Brain microvascular endothelial cell (primary cell): Measurements from ENCODE around the gene PLA2G2F.

Experiments used
- DNase-seq: peaks from one replicate; pipeline ENCODE4 v3.0.0-alpha.2; 2020
- H3K27ac ChIP-seq: fragments of 250-450 bp; sonication (Bioruptor Pico); 2 replicates; pipeline ENCODE4 v1.5.1; 2020; ENCODE audit warnings: mild to moderate bottlenecking, moderate library complexity
- H3K27me3 ChIP-seq: fragments of 250-450 bp; sonication (Bioruptor Pico); replicated peaks from 2 replicates; pipeline ENCODE4 v1.5.1; 2020; ENCODE audit warnings: mild to moderate bottlenecking
- H3K36me3 ChIP-seq: fragments of 250-450 bp; sonication (Bioruptor Pico); replicated peaks from 2 replicates; pipeline ENCODE4 v1.5.1; 2020; ENCODE audit warnings: mild to moderate bottlenecking
- H3K4me3 ChIP-seq: 2 replicates; pipeline ENCODE4 v1.5.1; 2011; ENCODE audit warnings: low read depth, mild to moderate bottlenecking, control low read depth, low read length, moderate library complexity
- in situ Hi-C: cut with HindIII; loops from 2 replicates; pipeline ENCODE4 v1.10.0; 2017; ENCODE audit warnings: low sequenced_read_pairs, low pct_ligation_motif_present
- TF ChIP-seq, protein P1 (sequence below): IDR thresholded peaks from 2 replicates; pipeline ENCODE4 v1.5.1; 2011; ENCODE audit warnings: low read depth, mild to moderate bottlenecking, moderate library complexity, low read length, control low read depth, inconsistent platforms; ENCODE audit errors: missing control alignments

The PLA2G2F gene

DNA sequence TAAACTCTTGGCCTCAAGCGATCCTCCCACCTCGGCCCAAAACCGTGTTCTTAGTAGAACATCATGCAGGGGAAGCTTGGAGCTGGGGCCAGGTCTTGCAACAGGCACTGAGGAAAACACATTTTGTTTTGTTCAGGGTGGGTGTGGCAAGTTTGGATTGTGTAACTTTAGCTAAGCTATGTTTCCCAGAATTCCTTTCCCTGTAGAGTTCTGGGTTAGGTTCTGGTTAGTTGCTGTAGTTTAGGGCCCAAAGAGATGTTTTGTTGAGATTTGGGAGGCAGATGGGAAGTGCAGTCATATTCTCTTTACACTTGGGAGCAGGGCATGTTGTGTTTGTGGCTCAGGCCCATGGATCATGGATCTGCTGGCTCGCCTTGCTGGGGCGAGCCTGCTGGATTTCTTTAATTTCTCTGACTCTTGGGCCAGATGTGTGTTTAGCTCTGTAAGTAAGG is 45.2 kb upstream of the PLA2G2F start:
- DNase-seq = no peak
- Histone ChIP-seq H3K4me3 (no peak overlapping the region), H3K36me3 (no peaks in the 10 kb centered on the region), H3K27me3 (peaks cover 2% of the 10 kb centered on the region), H3K27ac (no peak overlapping the region)
- in situ Hi-C loops = no loop called here
- TF ChIP-seq, protein P1, sequence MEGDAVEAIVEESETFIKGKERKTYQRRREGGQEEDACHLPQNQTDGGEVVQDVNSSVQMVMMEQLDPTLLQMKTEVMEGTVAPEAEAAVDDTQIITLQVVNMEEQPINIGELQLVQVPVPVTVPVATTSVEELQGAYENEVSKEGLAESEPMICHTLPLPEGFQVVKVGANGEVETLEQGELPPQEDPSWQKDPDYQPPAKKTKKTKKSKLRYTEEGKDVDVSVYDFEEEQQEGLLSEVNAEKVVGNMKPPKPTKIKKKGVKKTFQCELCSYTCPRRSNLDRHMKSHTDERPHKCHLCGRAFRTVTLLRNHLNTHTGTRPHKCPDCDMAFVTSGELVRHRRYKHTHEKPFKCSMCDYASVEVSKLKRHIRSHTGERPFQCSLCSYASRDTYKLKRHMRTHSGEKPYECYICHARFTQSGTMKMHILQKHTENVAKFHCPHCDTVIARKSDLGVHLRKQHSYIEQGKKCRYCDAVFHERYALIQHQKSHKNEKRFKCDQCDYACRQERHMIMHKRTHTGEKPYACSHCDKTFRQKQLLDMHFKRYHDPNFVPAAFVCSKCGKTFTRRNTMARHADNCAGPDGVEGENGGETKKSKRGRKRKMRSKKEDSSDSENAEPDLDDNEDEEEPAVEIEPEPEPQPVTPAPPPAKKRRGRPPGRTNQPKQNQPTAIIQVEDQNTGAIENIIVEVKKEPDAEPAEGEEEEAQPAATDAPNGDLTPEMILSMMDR = no peak

DNA sequence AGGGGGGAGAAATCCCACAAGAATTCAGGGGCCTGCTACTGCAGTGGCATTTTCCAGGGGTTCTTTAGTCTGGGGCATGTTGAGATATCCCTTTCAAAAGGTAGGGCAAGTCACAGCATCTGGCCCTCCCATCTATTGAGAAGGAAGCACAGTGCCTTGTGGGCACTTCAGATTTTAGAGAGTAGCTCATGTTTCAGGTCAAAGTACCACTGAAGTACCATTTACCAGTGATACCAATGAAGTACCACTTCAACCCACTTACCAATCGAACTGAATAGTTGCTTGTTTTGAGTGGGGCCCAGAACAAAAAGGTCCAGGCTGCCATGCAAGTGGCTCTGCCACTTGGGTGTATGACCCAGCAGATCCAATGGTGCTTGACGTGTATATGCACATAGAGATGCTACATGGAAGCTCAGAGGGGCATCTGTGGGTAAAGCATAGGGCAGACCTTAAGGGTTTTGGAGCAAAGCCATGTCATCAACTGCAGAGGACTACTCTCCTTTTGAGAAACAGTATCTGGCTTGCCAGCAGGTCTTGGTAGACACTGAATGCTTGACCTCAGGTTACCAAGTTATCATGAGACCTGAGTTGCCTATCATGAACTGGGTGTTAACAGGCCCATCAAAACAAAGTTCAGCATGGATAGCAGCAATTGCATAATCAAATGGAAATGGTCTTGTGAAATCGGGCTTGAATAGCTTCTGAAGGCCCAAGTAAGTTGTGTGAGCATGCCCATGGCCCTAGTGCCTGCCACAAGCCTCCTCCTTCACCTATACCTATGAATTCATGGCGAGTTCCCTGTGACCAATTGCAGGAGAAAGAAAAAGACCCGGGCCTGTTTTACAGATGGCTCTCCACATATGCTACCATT is 43.3 kb upstream of the PLA2G2F start:
- no peaks in the 10 kb centered on the region for H3K36me3 ChIP-seq
- H3K4me3 ChIP-seq = no peak overlapping the region
- peaks cover 2% of the 10 kb centered on the region for H3K27me3 ChIP-seq
- in situ Hi-C loops = no loop called here
- no peak for DNase-seq
- no peak overlapping the region for H3K27ac ChIP-seq
- TF ChIP-seq, protein P1 = no peak

DNA sequence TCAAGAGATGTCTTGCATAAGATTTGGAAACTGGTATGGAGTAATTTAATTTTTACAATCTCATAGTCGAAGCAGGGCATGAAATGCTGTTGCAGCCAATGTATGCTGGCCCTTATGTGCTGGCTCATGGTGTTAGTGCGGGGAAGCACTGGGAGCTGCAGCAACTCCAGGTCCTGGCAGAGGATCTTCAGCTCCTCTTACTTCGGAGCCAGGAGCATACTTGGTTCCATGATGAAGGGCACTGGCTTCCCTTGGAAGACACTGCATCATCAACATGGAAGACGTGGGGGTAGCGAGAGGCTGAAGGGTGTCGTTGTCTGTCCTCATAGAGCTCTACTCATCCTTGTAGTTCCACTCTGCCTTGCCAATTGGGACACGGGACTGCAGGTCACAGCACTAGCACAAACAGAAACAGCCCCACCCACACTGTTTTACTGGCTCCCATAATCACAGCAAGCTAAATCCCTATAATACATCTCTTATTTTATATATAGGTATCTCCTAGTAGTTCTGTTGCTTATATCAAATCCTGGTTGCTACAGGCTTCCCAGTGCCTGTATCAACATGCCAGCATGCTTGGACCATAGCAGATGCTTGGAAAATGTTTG is 42.2 kb upstream of the PLA2G2F start:
- in situ Hi-C loops = no loop called here
- Histone ChIP-seq H3K27ac (no peak overlapping the region), H3K27me3 (peaks cover 2% of the 10 kb centered on the region), H3K4me3 (no peak overlapping the region), H3K36me3 (no peaks in the 10 kb centered on the region)
- no peak for DNase-seq
- TF ChIP-seq, protein P1 = no peak

DNA sequence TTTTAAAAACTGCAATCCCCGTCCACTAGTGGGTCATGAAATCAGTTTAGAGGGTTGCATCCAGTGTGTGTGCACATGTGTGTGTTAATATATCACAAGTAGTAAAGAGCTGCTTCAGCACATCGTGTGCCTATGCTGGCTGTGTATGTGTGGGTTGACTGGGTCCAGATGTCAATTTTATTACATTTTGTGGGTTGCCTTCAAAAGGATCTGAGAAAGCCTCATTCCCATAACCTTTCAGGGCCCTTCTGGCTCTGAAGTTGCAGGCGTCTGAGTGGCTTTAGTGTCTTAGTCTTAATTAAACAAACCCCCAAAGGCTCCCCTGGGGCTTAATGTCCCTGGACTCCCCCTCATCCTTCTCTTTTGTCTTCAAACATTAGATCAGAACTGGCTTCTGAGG is 39.6 kb upstream of the PLA2G2F start:
- no peak for DNase-seq
- TF ChIP-seq, protein P1 = no peak
- H3K27me3 ChIP-seq = no peaks in the 10 kb centered on the region
- no peaks in the 10 kb centered on the region for H3K36me3 ChIP-seq
- in situ Hi-C loops = no loop called here
- no peak overlapping the region for H3K4me3 ChIP-seq
- no peak overlapping the region for H3K27ac ChIP-seq

DNA sequence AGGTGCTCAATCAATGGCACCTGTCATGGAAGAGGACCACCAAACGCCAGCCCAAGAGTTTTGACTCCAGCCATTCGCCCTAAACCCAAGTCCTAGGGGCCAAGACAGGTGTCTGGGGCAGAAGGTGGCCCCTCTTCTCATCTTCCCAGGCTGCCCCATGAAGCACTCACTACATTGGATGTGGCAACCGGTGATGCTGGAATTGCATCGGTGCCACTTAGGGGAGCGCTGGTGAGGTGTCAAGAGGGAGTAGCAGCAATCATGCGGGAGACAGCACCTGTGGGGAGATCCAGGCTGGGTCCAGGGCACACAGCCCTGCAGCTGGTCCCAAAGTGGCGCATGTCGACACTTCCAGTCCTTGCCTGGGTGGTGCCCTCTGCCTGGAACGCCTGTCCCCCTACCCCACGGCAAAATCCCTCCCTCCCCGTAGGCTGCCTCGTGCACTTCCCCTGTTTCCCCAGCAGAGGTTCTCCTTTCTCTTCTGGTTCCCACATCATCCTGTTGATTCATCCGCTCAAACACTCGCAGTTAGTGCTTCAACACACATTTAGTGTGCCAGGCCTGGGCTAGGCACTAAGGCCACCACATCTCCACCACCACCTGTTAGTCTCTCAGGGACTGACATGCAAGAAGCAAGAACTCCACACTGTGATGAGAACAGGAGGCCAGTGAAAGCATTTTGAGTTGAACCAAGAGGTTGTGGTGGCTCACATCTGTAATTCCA is 38.3 kb upstream of the PLA2G2F start:
- Histone ChIP-seq H3K27me3 (no peaks in the 10 kb centered on the region), H3K27ac (no peak overlapping the region), H3K36me3 (no peaks in the 10 kb centered on the region), H3K4me3 (no peak overlapping the region)
- TF ChIP-seq, protein P1 = peak; percentile 82
- in situ Hi-C loops = no loop called here
- DNase-seq = peak; percentile 36
